COLO668 (cell line): Measurements from ENCODE around the gene CCDC86.

ENCODE experiments used
- DNase-seq: peaks from one replicate; lab custom pipeline; 2025; ENCODE audit not compliant: unreplicated experiment; lab: John Stamatoyannopoulos, UW

The CCDC86 gene

GRCh38 chr11:60890696-60891095, 48.8 kb downstream of the CCDC86 start:
- DNase-seq, result no peak

- no peak for DNase-seq
Measured at GRCh38 chr11:60891103-60891741, 49.3 kb downstream of the CCDC86 start.

- no peak for DNase-seq
Measured at GRCh38 chr11:60895687-60896086, 53.8 kb downstream of the CCDC86 start.

GRCh38 chr11:60897496-60897895, 55.6 kb downstream of the CCDC86 start:
- DNase-seq, result no peak

GRCh38 chr11:60899046-60899936, 57.4 kb downstream of the CCDC86 start:
- DNase-seq, result peak; percentile 38

GRCh38 chr11:60899977-60900376, 58.1 kb downstream of the CCDC86 start:
- no peak for DNase-seq
